Effector memory CD4-positive, alpha-beta T cell (primary cell): ENCODE results near the gene OMG.

Experiments used
- DNase-seq, 3 donors: peaks; one replicate each; pipeline ENCODE4 v3.0.0-alpha.2; 2020
- H3K27ac ChIP-seq: 2 replicates; pipeline ENCODE4 v1.7.0; 2013; ENCODE audit warnings: mild to moderate bottlenecking, low read length, moderate library complexity; ENCODE audit not compliant: insufficient read depth, poor library complexity, severe bottlenecking
- H3K27me3 ChIP-seq: replicated peaks from 2 replicates; pipeline ENCODE4 v1.7.0; 2013; ENCODE audit warnings: mild to moderate bottlenecking, low read length; ENCODE audit not compliant: insufficient read depth, control insufficient read depth, poor library complexity, severe bottlenecking
- H3K36me3 ChIP-seq: 2 replicates; pipeline ENCODE4 v1.7.0; 2013; ENCODE audit warnings: mild to moderate bottlenecking, low read length, moderate library complexity; ENCODE audit not compliant: control insufficient read depth, insufficient read depth
- H3K4me1 ChIP-seq: 2 replicates; pipeline ENCODE4 v1.7.0; 2013; ENCODE audit warnings: low read length, mild to moderate bottlenecking; ENCODE audit not compliant: control insufficient read depth, insufficient read depth, poor library complexity, severe bottlenecking
- H3K4me3 ChIP-seq: 2 replicates; pipeline ENCODE4 v1.7.0; 2013; ENCODE audit warnings: low read length, low read depth, mild to moderate bottlenecking; ENCODE audit not compliant: insufficient read depth, poor library complexity, severe bottlenecking
- H3K9me3 ChIP-seq: 2 replicates; pipeline ENCODE4 v1.7.0; 2013; ENCODE audit warnings: mild to moderate bottlenecking, low read length, moderate library complexity; ENCODE audit not compliant: control insufficient read depth

The OMG gene

GRCh38 chr17:31309556-31309955 is 12.5 kb upstream of the OMG start:
- peaks cover 35% of the 10 kb centered on the region for H3K4me1 ChIP-seq
- H3K36me3 ChIP-seq = peaks cover 16% of the 10 kb centered on the region
- H3K27me3 ChIP-seq = no peaks in the 10 kb centered on the region
- no peaks in the 10 kb centered on the region for H3K9me3 ChIP-seq
- peak overlapping the region; percentile 88 for H3K27ac ChIP-seq
- peak overlapping the region; percentile 60 for H3K4me3 ChIP-seq
- no peak for DNase-seq

DNA sequence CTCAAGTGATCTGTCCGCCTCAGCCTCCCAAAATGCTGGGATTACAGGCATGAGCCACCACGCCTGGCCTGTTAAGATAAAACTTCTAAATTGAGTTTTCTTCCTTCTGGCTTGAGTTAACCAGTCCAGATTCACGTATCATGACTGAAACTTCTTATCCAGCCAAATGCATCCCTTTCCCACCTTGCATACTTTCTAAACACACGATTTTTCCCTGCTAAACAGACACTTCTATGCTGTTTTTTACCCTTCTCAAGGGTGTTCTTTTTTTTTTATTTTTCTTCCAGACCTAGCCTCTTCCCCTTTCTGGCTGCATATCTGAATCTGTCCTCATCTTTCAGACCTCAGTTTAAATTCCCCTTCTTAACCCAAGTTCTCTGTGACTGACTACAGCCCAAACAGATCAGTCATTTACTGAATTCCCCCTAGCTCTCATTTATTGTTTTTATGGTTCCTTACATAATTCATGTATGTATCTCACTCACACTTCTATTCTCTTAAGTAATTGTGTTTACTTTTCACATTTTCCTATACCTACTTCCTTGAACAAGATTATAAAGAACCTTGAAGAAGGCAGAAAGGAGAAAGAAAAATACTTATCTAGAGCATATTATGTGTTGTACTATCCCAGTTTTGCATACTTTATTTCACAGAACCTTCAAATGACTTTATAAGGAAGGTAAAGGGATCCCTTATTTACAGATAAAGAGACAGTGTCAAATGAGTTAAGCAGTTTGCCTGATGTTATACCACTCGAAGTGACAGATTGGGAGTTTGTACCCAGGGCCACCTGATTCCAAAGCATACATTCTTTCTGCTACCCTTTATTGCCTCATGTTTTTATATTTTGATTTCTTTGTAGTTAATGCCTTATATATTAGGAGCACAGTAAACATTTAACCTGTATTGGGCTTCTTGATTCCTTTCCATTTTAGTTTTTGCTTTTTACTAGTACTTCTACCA is 11.6 kb upstream of the OMG start:
- H3K4me1 ChIP-seq = peaks cover 33% of the 10 kb centered on the region
- DNase-seq = no peak
- peaks cover 24% of the 10 kb centered on the region for H3K36me3 ChIP-seq
- H3K27ac ChIP-seq = peak overlapping the region; percentile 88
- H3K9me3 ChIP-seq = no peaks in the 10 kb centered on the region
- no peaks in the 10 kb centered on the region for H3K27me3 ChIP-seq
- H3K4me3 ChIP-seq = peak overlapping the region; percentile 60

DNA sequence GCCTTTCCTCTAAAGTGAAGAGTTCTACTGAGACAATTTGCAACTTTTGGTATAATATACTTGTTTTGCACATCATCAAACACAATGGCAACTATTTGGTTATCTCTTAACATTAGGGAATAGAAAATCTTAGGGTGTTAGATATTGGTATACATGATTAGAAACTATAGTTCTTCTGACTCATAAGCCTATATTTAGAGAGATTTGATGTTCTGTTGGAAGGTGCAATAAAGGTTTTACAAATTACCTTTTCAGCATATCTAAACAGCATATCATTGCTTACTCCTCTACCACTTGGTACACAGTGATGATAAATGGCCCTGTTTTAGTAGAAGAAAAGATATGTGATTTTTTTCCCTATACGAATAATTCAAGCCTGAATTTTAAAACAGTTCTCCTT is 10.6 kb upstream of the OMG start:
- H3K4me3 ChIP-seq = peak overlapping the region; percentile 8
- H3K27ac ChIP-seq = peak overlapping the region; percentile 88
- H3K4me1 ChIP-seq = peaks cover 33% of the 10 kb centered on the region

DNA sequence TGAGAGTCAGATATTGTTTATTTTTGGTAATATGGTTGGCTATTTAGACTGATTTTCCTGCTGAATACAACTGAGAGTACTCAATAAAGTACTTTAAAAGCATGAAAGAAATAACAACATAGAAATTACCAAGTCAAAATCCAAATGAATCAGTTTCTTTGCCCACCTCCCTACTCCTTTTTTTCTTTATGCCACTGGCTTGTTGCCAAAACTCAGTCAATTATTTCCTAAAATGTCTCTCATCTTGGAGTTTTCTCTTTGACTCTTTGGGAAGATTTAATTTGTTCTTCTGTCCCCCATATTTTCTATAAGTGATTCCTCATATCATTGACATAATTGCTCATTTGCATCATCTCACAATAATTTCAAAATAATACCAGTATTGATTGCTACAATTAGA is 2.6 kb upstream of the OMG start:
- Histone ChIP-seq H3K9me3 (no peaks in the 10 kb centered on the region), H3K4me1 (no peaks in the 10 kb centered on the region), H3K27ac (no peak overlapping the region), H3K36me3 (peaks cover 20% of the 10 kb centered on the region), H3K4me3 (no peak overlapping the region), H3K27me3 (no peaks in the 10 kb centered on the region)
- DNase-seq = no peak

More for the DNA sequence above, 10.6 kb upstream of the OMG start:
- no peaks in the 10 kb centered on the region for H3K27me3 ChIP-seq
- no peak for DNase-seq
- H3K9me3 ChIP-seq = no peaks in the 10 kb centered on the region
- H3K36me3 ChIP-seq = peaks cover 34% of the 10 kb centered on the region

- no peak overlapping the region for H3K27ac ChIP-seq
Observed at GRCh38 chr17:31296142-31296541, 897 bp downstream of the OMG start.

GRCh38 chr17:31295489-31295871 is 1.6 kb downstream of the OMG start:
- H3K27ac ChIP-seq = no peak overlapping the region
- H3K9me3 ChIP-seq = no peaks in the 10 kb centered on the region
- no peak for DNase-seq
- no peaks in the 10 kb centered on the region for H3K27me3 ChIP-seq
- no peak overlapping the region for H3K4me3 ChIP-seq
- H3K4me1 ChIP-seq = no peaks in the 10 kb centered on the region
- H3K36me3 ChIP-seq = no peaks in the 10 kb centered on the region

More at GRCh38 chr17:31296142-31296541, 897 bp downstream of the OMG start:
- no peak overlapping the region for H3K4me3 ChIP-seq
- no peaks in the 10 kb centered on the region for H3K9me3 ChIP-seq
- no peaks in the 10 kb centered on the region for H3K4me1 ChIP-seq
- no peaks in the 10 kb centered on the region for H3K36me3 ChIP-seq
- no peak for DNase-seq
- no peaks in the 10 kb centered on the region for H3K27me3 ChIP-seq

DNA sequence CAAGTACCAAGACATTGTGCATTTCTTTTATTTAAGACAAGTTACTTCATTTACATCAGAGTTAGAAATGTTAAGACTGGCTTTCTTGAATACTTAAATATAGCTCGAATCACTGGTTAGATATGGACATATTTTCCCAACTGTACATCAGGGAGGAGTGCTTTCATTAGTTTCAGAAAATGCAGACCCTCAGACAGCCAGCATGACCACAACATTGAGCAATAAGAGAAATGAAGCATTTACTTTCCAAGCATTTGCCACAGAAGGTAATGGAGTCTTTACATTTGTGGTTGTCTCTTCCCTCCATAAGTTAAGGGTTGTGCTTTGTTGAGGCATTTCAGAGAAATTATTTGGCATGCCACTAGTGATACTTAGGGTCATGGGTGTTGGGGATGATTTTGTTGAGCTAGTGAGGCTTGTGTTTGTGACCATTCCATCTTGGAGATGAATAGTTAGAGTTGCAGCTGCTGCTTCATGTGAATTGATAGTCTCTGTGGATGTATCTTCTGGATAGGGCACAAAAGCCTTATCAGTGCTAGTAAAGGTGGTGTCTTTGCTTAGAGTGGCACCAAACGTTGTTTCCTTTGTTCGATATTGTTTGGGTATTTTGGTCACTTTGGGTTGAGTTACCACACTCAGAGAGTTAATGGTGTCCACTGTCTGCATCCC is 2.1 kb downstream of the OMG start:
- no peak overlapping the region for H3K4me3 ChIP-seq
- H3K27ac ChIP-seq = no peak overlapping the region
- no peak for DNase-seq
- H3K36me3 ChIP-seq = no peaks in the 10 kb centered on the region
- H3K9me3 ChIP-seq = no peaks in the 10 kb centered on the region
- H3K4me1 ChIP-seq = no peaks in the 10 kb centered on the region
- H3K27me3 ChIP-seq = no peaks in the 10 kb centered on the region

DNA sequence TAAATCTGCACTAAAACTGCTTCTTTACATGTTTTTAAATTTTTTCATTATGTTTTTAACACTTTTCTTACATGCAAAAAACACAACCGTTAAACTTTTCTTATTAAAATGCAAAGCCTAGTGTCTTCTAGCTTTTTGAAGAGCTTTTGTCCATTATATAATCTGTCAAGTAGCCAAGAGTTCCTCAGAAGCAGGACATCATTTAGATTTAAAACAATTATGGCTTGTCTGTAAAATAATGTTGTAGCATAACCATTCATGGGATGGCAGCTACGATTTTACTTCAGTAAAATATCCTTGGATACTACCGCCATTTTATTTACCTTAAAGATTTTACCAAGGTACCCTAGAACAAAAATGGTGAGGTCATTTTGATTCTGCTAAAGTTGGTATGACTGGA is 2.8 kb downstream of the OMG start:
- Histone ChIP-seq H3K27me3 (no peaks in the 10 kb centered on the region), H3K36me3 (no peaks in the 10 kb centered on the region), H3K4me1 (no peaks in the 10 kb centered on the region), H3K4me3 (no peak overlapping the region), H3K9me3 (no peaks in the 10 kb centered on the region), H3K27ac (no peak overlapping the region)
- no peak for DNase-seq

DNA sequence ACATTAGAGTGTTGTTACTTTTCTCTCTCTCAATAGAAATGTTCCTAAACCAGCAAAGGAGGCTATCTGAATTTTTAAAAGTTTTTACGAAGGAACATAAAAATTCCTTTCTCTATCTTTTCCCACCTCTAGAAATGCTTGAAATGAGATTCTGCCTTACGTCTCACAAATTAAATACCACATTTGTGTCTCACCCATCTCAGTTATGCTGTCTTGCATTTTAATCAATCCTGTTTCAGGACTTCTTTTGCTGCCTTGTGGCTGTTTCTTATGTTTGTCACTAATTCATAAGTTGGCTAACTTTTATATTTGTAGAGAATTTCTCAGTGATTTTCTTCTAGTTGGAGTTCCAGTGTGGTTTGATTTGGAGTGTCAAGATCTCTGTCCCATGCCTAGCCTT is 3.5 kb downstream of the OMG start:
- Histone ChIP-seq H3K36me3 (no peaks in the 10 kb centered on the region), H3K4me3 (no peak overlapping the region), H3K4me1 (no peaks in the 10 kb centered on the region), H3K9me3 (no peaks in the 10 kb centered on the region), H3K27ac (no peak overlapping the region), H3K27me3 (no peaks in the 10 kb centered on the region)
- no peak for DNase-seq

- Histone ChIP-seq H3K4me3 (no peak overlapping the region), H3K4me1 (no peaks in the 10 kb centered on the region), H3K9me3 (no peaks in the 10 kb centered on the region), H3K36me3 (no peaks in the 10 kb centered on the region), H3K27ac (no peak overlapping the region), H3K27me3 (no peaks in the 10 kb centered on the region)
- no peak for DNase-seq
Observed at GRCh38 chr17:31291820-31292219, 5.2 kb downstream of the OMG start.
